IPS-20b (cell line): Measurements from ENCODE around the gene ZNF287.

ENCODE experiments used
- H3K27ac ChIP-seq: one replicate; pipeline ENCODE4 v1.5.1; 2013; ENCODE audit warnings: low read length
- H3K27me3 ChIP-seq: 2 replicates; pipeline ENCODE4 v1.6.1; 2013; ENCODE audit warnings: mild to moderate bottlenecking, low read length, inconsistent platforms; ENCODE audit not compliant: insufficient read depth
- H3K36me3 ChIP-seq: 2 replicates; pipeline ENCODE4 v1.6.1; 2013; ENCODE audit warnings: low read depth, mild to moderate bottlenecking, inconsistent platforms, low read length, moderate library complexity; ENCODE audit not compliant: insufficient read depth
- H3K4me1 ChIP-seq: 2 replicates; pipeline ENCODE4 v1.6.1; 2013; ENCODE audit warnings: mild to moderate bottlenecking, control low read depth, inconsistent platforms, low read length, moderate library complexity; ENCODE audit not compliant: insufficient read depth
- H3K4me3 ChIP-seq: 2 replicates; pipeline ENCODE4 v1.5.1; 2013; ENCODE audit warnings: mild to moderate bottlenecking, low read length, inconsistent platforms
- H3K9ac ChIP-seq: 2 replicates; pipeline ENCODE4 v1.6.1; 2013; ENCODE audit warnings: low read depth, mild to moderate bottlenecking, inconsistent platforms, low read length, moderate library complexity
- H3K9me3 ChIP-seq: 2 replicates; pipeline ENCODE4 v1.6.1; 2013; ENCODE audit warnings: mild to moderate bottlenecking, low read depth, low read length, inconsistent platforms; ENCODE audit not compliant: insufficient read depth

Gene ZNF287

DNA sequence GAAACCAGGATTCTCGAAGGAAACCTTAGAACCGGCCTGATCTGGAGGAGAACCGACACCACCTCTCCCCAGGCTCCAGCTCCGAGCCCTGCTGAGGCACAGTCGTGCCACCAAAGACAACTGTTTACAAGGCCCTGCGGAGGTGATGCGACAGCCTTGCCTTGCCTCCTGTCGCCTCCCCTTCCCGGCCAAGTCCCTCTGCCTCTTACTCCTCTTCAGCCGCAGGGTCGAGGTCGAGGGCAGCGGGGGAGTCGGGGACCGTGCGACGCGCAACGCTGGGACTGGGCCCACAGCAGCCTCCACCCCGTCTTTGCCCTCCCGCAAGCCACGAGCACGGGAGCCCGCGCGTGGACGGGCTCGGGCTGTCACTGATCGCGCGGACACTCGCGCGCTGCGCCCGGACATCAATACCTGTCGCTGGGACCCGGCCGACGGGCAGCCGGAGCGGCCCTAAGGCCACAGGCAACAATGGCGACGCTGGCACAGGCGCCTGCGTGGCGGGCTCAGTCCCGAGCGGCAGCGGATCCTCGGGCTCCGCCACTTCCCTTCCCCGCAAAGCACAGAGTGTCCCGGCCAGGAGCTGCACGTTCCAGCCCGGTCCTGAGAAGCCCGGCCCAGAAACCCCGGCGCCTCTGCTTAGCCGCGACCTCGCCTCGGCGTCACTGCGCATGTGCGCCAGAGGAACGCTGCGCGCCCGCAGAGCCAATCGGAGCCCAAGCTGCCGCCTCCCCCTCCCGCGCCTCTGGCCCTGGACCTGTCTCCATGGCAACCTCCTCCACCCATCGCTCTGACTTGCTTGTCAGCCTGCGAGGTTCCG lies at the start of gene ZNF287:
Gene ZNF287 (minus strand): TSS at position 664 of the 817 bp plus-strand sequence. CDS start 1,473 bp downstream, outside the sequence.
- Histone ChIP-seq H3K4me1 (no peaks in the 10 kb centered on the region), H3K36me3 (0 out of 2 replicates have a peak, but pooled peaks cover under 1% of the 10 kb centered on the region), H3K9ac (peak within 1 kb of the TSS; percentile 75; the same call in 1 of the 2 replicates), H3K4me3 (peak within 1 kb of the TSS; percentile 83), H3K9me3 (no peaks in the 10 kb centered on the region), H3K27me3 (peaks cover 54% of the 10 kb centered on the region), H3K27ac (no peak within 1 kb of the TSS)

DNA sequence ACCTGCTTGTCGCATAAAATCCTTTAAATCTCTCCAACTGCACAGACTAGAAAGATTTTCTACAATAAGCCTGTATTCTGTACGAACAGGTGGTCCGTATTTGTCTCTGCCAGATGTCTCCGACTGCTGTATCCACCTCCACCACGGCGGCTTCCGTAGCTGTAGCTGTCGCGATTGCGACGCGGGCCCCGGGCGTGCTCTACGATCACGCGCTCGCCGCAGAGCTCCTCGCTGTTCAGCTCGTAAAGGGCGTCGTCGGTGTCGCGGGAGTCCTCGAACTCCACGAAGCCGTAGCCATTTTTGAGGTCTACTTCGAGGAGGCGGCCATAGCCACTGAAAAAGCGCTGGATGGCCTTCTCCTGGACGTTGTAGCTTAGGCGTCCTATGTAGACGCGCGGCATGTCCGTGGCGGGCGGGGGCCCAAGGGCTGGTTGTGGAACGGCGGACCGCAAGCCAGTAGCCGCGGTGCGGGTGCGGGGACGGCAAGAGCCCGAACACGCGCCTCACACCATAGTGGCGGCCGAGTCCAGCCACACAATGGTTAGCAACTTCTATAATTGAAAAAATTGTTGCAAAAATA lies 48.6 kb upstream of the ZNF287 start:
- Histone ChIP-seq H3K9ac (no peak overlapping the region), H3K4me3 (no peak overlapping the region), H3K36me3 (peaks cover 4% of the 10 kb centered on the region), H3K27me3 (no peaks in the 10 kb centered on the region), H3K27ac (no peak overlapping the region), H3K9me3 (peaks cover 63% of the 10 kb centered on the region), H3K4me1 (no peaks in the 10 kb centered on the region)

DNA sequence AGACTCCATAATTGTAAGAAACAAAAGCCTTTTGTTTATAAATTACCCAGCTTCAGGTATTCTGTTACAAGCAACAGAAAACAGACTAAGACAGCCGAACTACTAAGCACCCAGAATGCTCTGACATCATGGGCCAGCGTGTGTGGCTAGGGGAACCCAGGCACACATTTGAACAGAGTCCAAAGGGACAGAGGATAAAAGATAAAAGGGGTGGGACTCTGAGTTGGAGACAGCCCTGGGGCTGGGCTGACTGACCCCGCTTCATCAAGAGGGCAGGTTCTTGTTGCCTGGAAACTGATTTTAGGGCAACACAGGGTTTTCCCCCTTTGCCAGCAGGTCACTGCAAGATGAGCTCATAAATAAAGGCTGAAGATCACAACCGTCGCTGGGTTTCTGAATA lies 30.5 kb upstream of the ZNF287 start:
- H3K4me3 ChIP-seq: no peak overlapping the region
- no peak overlapping the region for H3K27ac ChIP-seq
- H3K4me1 ChIP-seq: no peaks in the 10 kb centered on the region
- H3K9me3 ChIP-seq: no peaks in the 10 kb centered on the region
- no peak overlapping the region for H3K9ac ChIP-seq
- no peaks in the 10 kb centered on the region for H3K27me3 ChIP-seq
- no peaks in the 10 kb centered on the region for H3K36me3 ChIP-seq

DNA sequence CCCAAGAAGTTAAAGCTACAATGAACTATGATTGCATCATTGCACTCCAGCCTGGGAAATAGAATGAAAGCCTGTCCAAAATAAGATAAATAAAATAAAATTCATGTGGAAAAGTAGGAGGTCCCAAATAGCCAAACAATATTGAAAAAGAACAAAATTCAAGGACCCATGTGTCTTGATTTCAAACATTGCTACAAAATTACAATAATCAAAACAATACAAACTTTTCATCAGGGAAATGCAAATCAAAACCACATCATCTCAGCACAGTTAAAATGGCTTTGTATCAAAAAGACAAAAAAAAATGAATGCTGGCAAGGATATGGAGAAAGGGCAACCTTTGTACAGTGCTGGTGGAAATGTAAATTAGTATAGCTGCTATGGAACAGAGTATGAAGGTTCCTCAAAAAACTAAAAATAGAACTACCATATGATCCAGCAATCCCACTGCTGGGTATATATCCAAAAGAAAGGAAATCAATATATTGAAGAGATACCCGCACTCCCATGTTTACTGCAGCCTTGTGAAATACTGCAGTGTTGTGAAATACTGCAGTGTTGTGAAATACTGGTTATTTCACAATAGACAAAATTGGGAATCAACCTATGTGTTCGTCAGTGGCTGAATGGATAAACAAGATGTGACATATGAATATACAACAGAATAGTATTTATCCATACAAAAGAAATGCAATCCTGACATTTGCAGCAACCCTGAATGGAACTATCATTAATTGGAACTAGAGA lies 24.5 kb upstream of the ZNF287 start:
- H3K27me3 ChIP-seq: peaks cover 7% of the 10 kb centered on the region

DNA sequence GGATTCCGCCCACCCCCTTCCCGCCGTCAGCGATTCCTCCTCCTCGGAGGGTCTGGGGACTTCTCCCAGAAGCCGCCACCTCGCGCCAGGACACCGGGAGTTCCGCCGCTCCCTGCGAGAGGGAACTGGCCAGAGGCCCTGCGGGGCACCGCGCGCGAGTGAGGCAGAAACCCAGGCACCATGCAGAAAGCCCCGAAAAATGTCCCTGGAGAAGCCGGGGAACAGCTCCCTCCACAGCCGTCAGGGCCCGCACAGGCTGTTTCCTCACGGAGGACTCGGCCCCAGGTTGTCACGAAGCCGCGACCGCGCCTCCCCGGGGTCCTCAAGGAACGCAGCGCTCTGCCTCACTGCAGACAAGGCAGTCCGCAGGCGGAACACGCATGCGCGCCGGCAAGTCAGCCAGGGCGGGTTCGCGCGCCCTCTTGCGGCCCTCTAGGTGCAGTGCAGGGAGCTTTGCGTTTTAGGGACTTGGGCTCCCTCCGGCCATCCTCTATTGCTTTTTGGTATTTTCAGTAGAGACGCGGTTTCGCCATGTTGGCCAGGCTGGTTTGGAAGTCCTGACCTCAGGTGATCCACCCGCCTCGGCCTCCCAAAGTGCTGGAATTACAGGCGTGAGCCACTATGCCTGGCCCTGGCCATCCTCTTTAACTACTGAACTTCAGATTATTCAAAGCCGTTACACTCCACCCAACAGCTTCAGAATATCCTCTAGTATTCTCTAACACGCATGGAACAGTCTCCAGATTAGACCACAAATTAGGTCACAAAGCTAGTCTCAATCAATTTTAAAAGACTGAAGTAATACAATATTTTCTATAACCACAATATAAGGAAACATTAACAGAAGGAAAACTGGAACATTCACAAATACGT lies 20.3 kb upstream of the ZNF287 start:
- Histone ChIP-seq H3K36me3 (no peaks in the 10 kb centered on the region), H3K27ac (no peak overlapping the region), H3K4me3 (peak overlapping the region; percentile 88), H3K27me3 (peaks cover 35% of the 10 kb centered on the region), H3K9me3 (no peaks in the 10 kb centered on the region), H3K9ac (peak overlapping the region; percentile 80), H3K4me1 (no peaks in the 10 kb centered on the region)

More for the DNA sequence above, 24.5 kb upstream of the ZNF287 start:
- Histone ChIP-seq H3K9me3 (no peaks in the 10 kb centered on the region), H3K27ac (no peak overlapping the region), H3K4me1 (no peaks in the 10 kb centered on the region), H3K4me3 (no peak overlapping the region), H3K36me3 (no peaks in the 10 kb centered on the region), H3K9ac (no peak overlapping the region)

DNA sequence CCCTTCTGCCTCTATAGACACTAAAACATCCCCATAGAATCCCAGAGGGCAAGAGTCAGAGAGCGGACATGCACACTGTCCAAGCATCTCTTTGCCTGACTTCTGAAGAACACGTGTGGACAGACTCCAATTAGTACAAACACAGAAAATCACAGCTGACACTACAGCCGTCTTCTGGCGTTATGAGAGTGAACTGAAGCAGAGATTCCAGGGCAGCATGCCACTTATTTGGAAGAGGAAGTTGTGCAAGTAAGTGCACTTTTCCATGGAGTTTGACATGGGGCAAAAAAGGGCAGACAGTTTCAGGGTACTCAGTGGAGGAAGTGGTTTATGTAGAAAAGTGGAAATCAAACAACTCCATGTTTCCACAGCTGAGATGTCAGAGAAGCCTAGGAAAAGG lies 16.8 kb upstream of the ZNF287 start:
- no peaks in the 10 kb centered on the region for H3K4me1 ChIP-seq
- no peak overlapping the region for H3K9ac ChIP-seq
- H3K27ac ChIP-seq: no peak overlapping the region
- H3K27me3 ChIP-seq: peaks cover 41% of the 10 kb centered on the region
- H3K9me3 ChIP-seq: no peaks in the 10 kb centered on the region
- H3K36me3 ChIP-seq: no peaks in the 10 kb centered on the region
- no peak overlapping the region for H3K4me3 ChIP-seq

DNA sequence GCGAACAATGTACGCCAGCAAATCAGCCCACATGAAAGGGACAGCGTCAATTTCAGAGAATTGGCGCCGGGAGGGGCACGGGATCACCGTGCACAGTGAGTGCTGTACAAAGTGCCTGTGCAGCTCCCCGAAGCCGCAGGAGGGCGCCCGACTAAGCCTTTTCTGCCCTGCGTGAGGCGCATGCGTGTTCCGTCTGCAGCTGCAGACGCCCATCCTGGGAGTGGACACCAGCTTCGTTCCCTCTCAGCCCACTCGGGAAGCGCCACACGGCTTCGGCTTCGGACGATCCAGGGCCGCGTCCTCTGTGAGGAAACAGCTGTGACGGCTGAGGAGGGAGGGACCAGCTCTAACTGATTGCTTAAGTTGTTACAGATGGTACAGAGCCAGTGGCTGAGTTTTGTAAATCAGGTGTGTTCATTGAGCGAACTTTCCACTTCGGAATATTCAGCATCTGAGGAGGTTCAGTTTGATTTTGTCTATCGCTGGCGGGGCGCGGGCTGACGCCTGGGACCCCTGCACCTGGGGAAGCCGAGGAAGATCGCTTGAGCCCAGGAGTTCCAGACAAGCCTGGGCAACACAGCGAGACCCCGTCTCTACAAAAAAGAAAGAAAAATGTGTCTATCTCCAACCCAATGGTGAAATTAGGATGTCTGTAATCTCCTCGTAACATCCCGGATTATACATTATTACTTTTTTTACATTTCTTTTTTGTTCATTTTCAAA lies 15.4 kb upstream of the ZNF287 start:
- Histone ChIP-seq H3K9me3 (no peaks in the 10 kb centered on the region), H3K36me3 (no peaks in the 10 kb centered on the region), H3K4me3 (peak overlapping the region; percentile 58; the same call in 1 of the 2 replicates), H3K27me3 (peaks cover 41% of the 10 kb centered on the region), H3K9ac (peak overlapping the region; percentile 21; the same call in 1 of the 2 replicates), H3K4me1 (no peaks in the 10 kb centered on the region), H3K27ac (no peak overlapping the region)

DNA sequence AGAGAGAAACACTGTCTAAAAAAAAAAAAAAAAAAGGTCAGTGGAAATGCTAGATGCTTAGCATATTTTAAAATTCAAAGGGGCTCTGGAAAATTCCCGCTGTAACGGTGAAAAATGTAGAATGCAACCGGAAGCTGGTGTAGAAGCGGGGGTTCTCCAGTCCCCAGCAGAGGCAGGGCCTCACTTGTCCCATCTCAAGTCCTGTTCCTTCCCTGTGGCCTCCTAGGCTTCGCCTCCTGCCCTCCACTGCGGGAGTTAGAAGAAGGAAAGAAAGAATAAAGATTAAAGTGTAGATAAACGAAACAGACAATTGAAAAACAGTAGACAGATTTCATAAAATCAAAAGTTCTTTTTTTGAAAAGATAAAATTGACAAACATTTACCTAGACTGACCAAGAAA lies 14.8 kb upstream of the ZNF287 start:
- Histone ChIP-seq H3K27ac (no peak overlapping the region), H3K9ac (no peak overlapping the region), H3K4me3 (peak overlapping the region; percentile 58; the same call in 1 of the 2 replicates)

DNA sequence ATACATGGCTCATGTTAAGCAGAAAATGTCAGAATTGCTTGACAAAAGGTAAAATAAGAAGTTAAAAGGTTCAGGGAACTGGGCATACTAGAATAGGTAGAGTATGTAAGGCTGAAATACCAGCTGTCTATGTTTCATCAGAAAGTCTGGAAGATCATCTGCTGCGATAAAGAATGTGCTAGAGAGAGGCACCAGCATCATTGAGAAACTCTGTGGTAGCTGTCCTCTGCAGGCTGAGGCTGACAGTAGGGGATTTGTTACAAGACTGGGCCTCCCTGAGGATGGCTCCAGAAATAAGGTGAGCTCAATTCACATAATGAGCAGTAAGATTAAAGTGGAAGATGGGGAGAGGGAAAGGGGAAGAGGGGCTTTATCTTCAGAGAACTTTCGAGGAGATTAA lies 4.5 kb upstream of the ZNF287 start:
- no peak overlapping the region for H3K4me3 ChIP-seq
- H3K4me1 ChIP-seq: no peaks in the 10 kb centered on the region
- H3K36me3 ChIP-seq: no peaks in the 10 kb centered on the region

More for the DNA sequence above, 14.8 kb upstream of the ZNF287 start:
- no peaks in the 10 kb centered on the region for H3K4me1 ChIP-seq
- H3K27me3 ChIP-seq: peaks cover 36% of the 10 kb centered on the region
- H3K36me3 ChIP-seq: no peaks in the 10 kb centered on the region
- no peaks in the 10 kb centered on the region for H3K9me3 ChIP-seq

DNA sequence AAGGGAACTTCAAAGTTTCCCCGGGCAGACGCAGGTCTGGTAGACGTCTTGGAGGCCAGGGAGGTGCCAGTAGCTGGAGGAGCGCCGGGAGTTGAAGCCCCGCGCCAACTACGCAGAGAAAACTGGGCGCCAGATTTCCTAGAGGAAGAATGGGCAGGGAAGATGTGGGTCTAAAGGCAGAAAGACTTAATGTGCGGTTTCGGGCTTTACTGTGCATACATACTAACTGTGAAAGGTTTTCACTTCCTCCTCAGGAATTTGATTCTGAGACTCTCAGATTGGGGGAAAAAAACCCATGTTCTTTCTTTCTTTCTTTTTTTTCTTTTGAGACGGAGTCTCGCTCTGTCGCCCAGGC lies 331 bp upstream of the ZNF287 start:
- H3K36me3 ChIP-seq: no peaks in the 10 kb centered on the region
- H3K9ac ChIP-seq: no peak overlapping the region
- H3K27ac ChIP-seq: no peak overlapping the region

More for the DNA sequence above, 4.5 kb upstream of the ZNF287 start:
- Histone ChIP-seq H3K9me3 (no peaks in the 10 kb centered on the region), H3K27me3 (peaks cover 37% of the 10 kb centered on the region), H3K27ac (no peak overlapping the region), H3K9ac (no peak overlapping the region)

More for the DNA sequence above, 331 bp upstream of the ZNF287 start:
- Histone ChIP-seq H3K4me1 (no peaks in the 10 kb centered on the region), H3K4me3 (peak overlapping the region; percentile 83; the same call in 1 of the 2 replicates), H3K9me3 (no peaks in the 10 kb centered on the region), H3K27me3 (peaks cover 54% of the 10 kb centered on the region)
